ENCODE data around the gene AADACL2.

DNA sequence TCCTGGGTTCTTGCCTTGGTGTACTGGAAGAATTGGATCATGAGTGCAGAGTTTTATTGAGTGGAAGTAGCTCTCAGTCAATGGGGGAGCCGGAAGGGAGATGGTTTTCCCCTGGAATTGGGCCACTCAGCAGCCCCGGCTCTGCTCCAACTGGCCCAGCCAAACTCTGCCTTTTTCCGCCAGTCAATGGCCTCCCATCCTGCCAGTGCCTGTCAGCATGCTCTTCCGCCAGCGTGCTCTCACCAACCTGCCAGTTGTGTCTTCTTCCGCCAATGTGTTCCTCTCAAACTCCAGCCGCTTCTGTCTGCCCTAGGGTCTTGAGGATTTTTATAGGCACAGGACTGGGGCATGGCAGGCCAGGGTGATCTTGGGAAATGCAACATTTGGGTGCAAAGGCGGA lies 12.4 kb upstream of the AADACL2 start:
- TF ChIP-seq, protein P1, sequence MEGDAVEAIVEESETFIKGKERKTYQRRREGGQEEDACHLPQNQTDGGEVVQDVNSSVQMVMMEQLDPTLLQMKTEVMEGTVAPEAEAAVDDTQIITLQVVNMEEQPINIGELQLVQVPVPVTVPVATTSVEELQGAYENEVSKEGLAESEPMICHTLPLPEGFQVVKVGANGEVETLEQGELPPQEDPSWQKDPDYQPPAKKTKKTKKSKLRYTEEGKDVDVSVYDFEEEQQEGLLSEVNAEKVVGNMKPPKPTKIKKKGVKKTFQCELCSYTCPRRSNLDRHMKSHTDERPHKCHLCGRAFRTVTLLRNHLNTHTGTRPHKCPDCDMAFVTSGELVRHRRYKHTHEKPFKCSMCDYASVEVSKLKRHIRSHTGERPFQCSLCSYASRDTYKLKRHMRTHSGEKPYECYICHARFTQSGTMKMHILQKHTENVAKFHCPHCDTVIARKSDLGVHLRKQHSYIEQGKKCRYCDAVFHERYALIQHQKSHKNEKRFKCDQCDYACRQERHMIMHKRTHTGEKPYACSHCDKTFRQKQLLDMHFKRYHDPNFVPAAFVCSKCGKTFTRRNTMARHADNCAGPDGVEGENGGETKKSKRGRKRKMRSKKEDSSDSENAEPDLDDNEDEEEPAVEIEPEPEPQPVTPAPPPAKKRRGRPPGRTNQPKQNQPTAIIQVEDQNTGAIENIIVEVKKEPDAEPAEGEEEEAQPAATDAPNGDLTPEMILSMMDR (IDR thresholded peaks at IDR 0.05; ENCODE audit: low read depth, low read length), result no peak
- TF ChIP-seq EZH2phosphoT487 (IDR thresholded peaks at IDR 0.05; ENCODE audit: low read depth), result no peak
